A549 (cell line): ENCODE measurements around the gene LGALS14.

Experiments
- ELK1 ChIP-seq: fragments of 150-350 bp; IDR thresholded peaks from 2 replicates; pipeline ENCODE4 v1.6.1; 2014; ENCODE audit warnings: low read depth, mild to moderate bottlenecking, low read length
- HOXB5 ChIP-seq: fragments of 250-450 bp; sonication (Bioruptor Pico); IDR thresholded peaks from 2 replicates; pipeline ENCODE4 v1.5.0; 2020; ENCODE audit warnings: mild to moderate bottlenecking, moderate library complexity
- JUNB ChIP-seq: fragments of >200 bp; sonication (Bioruptor Twin); formaldehyde crosslinking; IDR thresholded peaks from 2 replicates; pipeline ENCODE4 v1.6.1; 2016

- TF ChIP-seq ELK1, result no peak
- TF ChIP-seq JUNB, result no peak
- TF ChIP-seq HOXB5 (CRISPR knock-in tag), result no peak
Measured at GRCh38 chr19:39677961-39678889, 26.1 kb upstream of the LGALS14 start.
